Endodermal cell (in vitro differentiated cells): ENCODE measurements around the gene CCNK. TPM values are rescaled to one million over a fixed set of nuclear protein-coding genes. Genes with fewer than 3 reads are reported as not detected.

Experiments used
- DNase-seq: peaks from one replicate; pipeline ENCODE4 v3.0.0-alpha.2; 2017
- H3K27ac ChIP-seq: 2 replicates; pipeline ENCODE4 v1.5.1; 2013; ENCODE audit warnings: mild to moderate bottlenecking, low read depth, low read length, moderate library complexity
- H3K27me3 ChIP-seq: 2 replicates; pipeline ENCODE4 v1.6.1; 2013; ENCODE audit warnings: mild to moderate bottlenecking, low read length, moderate library complexity; ENCODE audit not compliant: insufficient read depth, control insufficient read depth, poor library complexity, severe bottlenecking
- H3K36me3 ChIP-seq: 2 replicates; pipeline ENCODE4 v1.7.0; 2013; ENCODE audit warnings: mild to moderate bottlenecking, low read length, moderate library complexity; ENCODE audit not compliant: control insufficient read depth, insufficient read depth
- H3K4me1 ChIP-seq: one replicate; pipeline ENCODE4 v1.7.0; 2013; ENCODE audit warnings: low read length; ENCODE audit not compliant: control insufficient read depth, insufficient read depth
- H3K4me3 ChIP-seq: 2 replicates; pipeline ENCODE4 v1.5.1; 2013; ENCODE audit warnings: mild to moderate bottlenecking, low read length, moderate library complexity
- H3K9ac ChIP-seq: 2 replicates; pipeline ENCODE4 v1.6.1; 2013; ENCODE audit warnings: mild to moderate bottlenecking, low read length, moderate library complexity; ENCODE audit not compliant: poor library complexity, severe bottlenecking; ENCODE audit errors: extremely low read depth
- H3K9me3 ChIP-seq: 2 replicates; pipeline ENCODE4 v1.6.1; 2013; ENCODE audit warnings: mild to moderate bottlenecking, low read length, moderate library complexity; ENCODE audit not compliant: control insufficient read depth
- H3K27ac Mint-ChIP-seq: 2 replicates; pipeline ENCODE4 v1.8.0; 2020; ENCODE audit warnings: mixed read lengths
- H3K27me3 Mint-ChIP-seq: 2 replicates; pipeline ENCODE4 v1.8.0; 2021; ENCODE audit warnings: mild to moderate bottlenecking, mixed read lengths; ENCODE audit not compliant: insufficient read depth
- H3K36me3 Mint-ChIP-seq: 2 replicates; pipeline ENCODE4 v1.8.0; 2020; ENCODE audit warnings: low read depth, mixed read lengths
- H3K4me1 Mint-ChIP-seq: 2 replicates; pipeline ENCODE4 v1.8.0; 2020; ENCODE audit warnings: mixed read lengths
- H3K4me3 Mint-ChIP-seq: 2 replicates; pipeline ENCODE4 v1.8.0; 2020; ENCODE audit warnings: mild to moderate bottlenecking, moderate library complexity, mixed read lengths
- H3K9me3 Mint-ChIP-seq: 2 replicates; pipeline ENCODE4 v1.8.0; 2020; ENCODE audit warnings: mild to moderate bottlenecking, mixed read lengths
- CTCF ChIP-seq: fragments of 200-600 bp; sonication (generic); conservative IDR thresholded peaks from 2 replicates; pipeline ENCODE4 v1.5.0; 2021; ENCODE audit warnings: antibody characterized with exemption, mild to moderate bottlenecking
- WGBS, 2 experiments: methylation state at CpG; one replicate each; pipeline versions ENCODE4 v1.1.5 to v1.1.7; 2013; ENCODE audit warnings: missing lambda C conversion rate in 2 of 2, mixed read lengths in 1 of 2; ENCODE audit not compliant: insufficient coverage in 1 of 2, insufficient read length in 1 of 2; 5-methylcytosine and 5-hydroxymethylcytosine counted together
- total RNA-seq, 2 donors: library from RNA; stranded (reverse); fragmentation: NEBNext Ultra II Directional in 1 of 2; extraction: Animal tissue kit (Norgen Biotek cat#: 25700) in 1 of 2; gene quantifications; 2 replicates in 1 of 2; 3 replicates in 1 of 2; pipeline ENCODE4 v1.2.1, GENCODE V29; 2021

The CCNK gene
- total RNA-seq, 2 donors from 2014 or later: 71.5 to 77.1 TPM

GRCh38 chr14:99459481-99460100 is 21.6 kb upstream of the CCNK start:
- Mint-ChIP-seq H3K36me3 (peaks cover 46% of the 10 kb centered on the region), H3K4me1 (peaks cover 12% of the 10 kb centered on the region), H3K27ac (peak overlapping the region; percentile 13), H3K9me3 (no peaks in the 10 kb centered on the region), H3K4me3 (no peak overlapping the region), H3K27me3 (no peaks in the 10 kb centered on the region)
- H3K9ac ChIP-seq: no peak overlapping the region
- DNase-seq: peak; percentile 11
- TF ChIP-seq CTCF: no peak
- no peaks in the 10 kb centered on the region for H3K27me3 ChIP-seq
- H3K27ac ChIP-seq: no peak overlapping the region
- H3K4me1 ChIP-seq: no peaks in the 10 kb centered on the region
- peaks cover 64% of the 10 kb centered on the region for H3K36me3 ChIP-seq
- WGBS, 2 experiments: 94 to 100% methylated on average over 4 to 5 of the region's 5 CpGs
- H3K9me3 ChIP-seq: no peaks in the 10 kb centered on the region
- H3K4me3 ChIP-seq: no peak overlapping the region

GRCh38 chr14:99460793-99461192 is 20.4 kb upstream of the CCNK start:
- H3K4me1 Mint-ChIP-seq: peaks cover 12% of the 10 kb centered on the region
- H3K9me3 Mint-ChIP-seq: no peaks in the 10 kb centered on the region
- Histone ChIP-seq H3K27ac (no peak overlapping the region), H3K27me3 (no peaks in the 10 kb centered on the region), H3K9me3 (no peaks in the 10 kb centered on the region), H3K4me1 (no peaks in the 10 kb centered on the region), H3K36me3 (peaks cover 59% of the 10 kb centered on the region), H3K4me3 (no peak overlapping the region), H3K9ac (no peak overlapping the region)
- peak; percentile 77 for DNase-seq
- WGBS, 2 experiments: 68 to 96% methylated on average over 3 of the region's 3 CpGs
- TF ChIP-seq CTCF: peak; percentile 49
- H3K27ac Mint-ChIP-seq: peak overlapping the region; percentile 2
- no peaks in the 10 kb centered on the region for H3K27me3 Mint-ChIP-seq
- H3K4me3 Mint-ChIP-seq: no peak overlapping the region
- peaks cover 47% of the 10 kb centered on the region for H3K36me3 Mint-ChIP-seq

GRCh38 chr14:99461411-99462085 is 19.7 kb upstream of the CCNK start:
- no peak overlapping the region for H3K4me3 Mint-ChIP-seq
- H3K36me3 Mint-ChIP-seq: peaks cover 45% of the 10 kb centered on the region
- no peaks in the 10 kb centered on the region for H3K9me3 ChIP-seq

More at GRCh38 chr14:99461411-99462085, 19.7 kb upstream of the CCNK start:
- H3K4me3 ChIP-seq: no peak overlapping the region
- Mint-ChIP-seq H3K4me1 (peaks cover 15% of the 10 kb centered on the region), H3K27ac (peak overlapping the region; percentile 2), H3K9me3 (no peaks in the 10 kb centered on the region), H3K27me3 (no peaks in the 10 kb centered on the region)
- H3K9ac ChIP-seq: no peak overlapping the region
- no peak for DNase-seq
- peaks cover 52% of the 10 kb centered on the region for H3K36me3 ChIP-seq
- no peaks in the 10 kb centered on the region for H3K27me3 ChIP-seq
- WGBS, 2 experiments: 96% methylated on average over 4 of the region's 5 CpGs; no CpG with 5 or more reads in 1 of the 2 experiments
- H3K4me1 ChIP-seq: no peaks in the 10 kb centered on the region
- H3K27ac ChIP-seq: no peak overlapping the region
- no peak for TF ChIP-seq CTCF
